ENCODE measurements around the gene AK6. TPM values are rescaled to one million over a fixed set of nuclear protein-coding genes. Genes with fewer than 3 reads are reported as not detected.

Gene AK6
- 10 to 100 TPM; 25.3 to 31.4 TPM for total RNA-seq
- 10 to 100 TPM; 75.1 to 90.3 TPM for polyA plus RNA-seq

DNA sequence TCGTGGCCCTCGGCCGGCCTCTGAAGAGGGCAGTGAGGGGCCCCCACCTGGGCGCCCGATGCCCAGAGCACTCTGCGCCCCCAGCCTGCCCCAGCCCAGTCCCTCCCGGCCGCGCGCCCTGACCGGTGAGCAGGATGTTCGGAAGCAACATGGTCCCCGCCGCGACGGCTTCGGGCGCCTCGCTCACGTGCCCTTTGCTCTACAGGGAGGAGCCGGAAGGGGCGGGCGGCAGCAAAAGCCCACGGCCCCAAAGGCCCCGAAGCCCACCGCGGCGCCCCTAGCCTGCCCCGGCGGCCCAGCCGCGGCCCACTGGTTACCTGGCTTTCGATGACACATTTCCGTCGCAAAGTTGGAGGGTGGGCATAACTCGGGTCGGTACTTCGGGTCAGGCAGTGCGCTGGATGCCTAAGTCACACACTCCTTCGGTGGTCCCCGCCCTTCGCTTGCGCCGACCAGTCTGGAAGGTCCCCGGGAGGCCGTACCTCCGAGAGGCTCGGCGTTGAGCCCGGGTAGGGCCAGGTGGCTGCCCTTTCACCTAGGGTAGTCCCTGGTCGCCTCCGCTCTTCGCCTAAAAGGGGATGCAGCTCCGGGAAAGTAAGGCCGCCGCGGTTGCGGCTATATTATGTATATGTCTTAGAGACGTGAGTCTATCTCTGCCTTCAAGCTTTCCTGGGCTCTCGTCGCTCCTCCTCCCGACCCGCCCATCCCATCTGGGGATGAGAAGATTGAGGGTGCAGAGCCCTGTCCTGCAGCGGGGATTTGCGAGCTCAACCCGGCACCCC, at the start of gene AK6, which contains the start of the genes RAD17 and TAF9:
Gene AK6 (minus strand): TSS at position 181 of the 782 bp plus-strand sequence. CDS start 30 bp downstream, at position 151.
Gene RAD17 (plus strand): TSS at position 479 of the 782 bp plus-strand sequence. CDS start 2,391 bp downstream, outside the sequence.
Gene TAF9 (minus strand): TSS at position 181 of the 782 bp plus-strand sequence. CDS start 3,783 bp downstream, outside the sequence.
- H3K27me3 Mint-ChIP-seq = no peaks in the 10 kb centered on the region
- DNase-seq = peak; percentile 94 to 98 (median 96)
- peaks cover 10% of the 10 kb centered on the region for H3K36me3 ChIP-seq (ENCODE audit: insufficient read depth, low read length)
- peak within 1 kb of the TSS; percentile 99 to 100 (median 99) for H3K27ac Mint-ChIP-seq
- no peaks in the 10 kb centered on the region for H3K27me3 ChIP-seq (ENCODE audit: insufficient read depth, low read length)
- ChIA-PET POLR2A (ENCODE audit: partially characterized antibody) (interaction anchor here (0.9 to 1.2 kb wide), 9 partner anchors 10 to 276 kb away, joined by 3 to 11 read pairs (median 4); partner anchors contain the start of genes CCDC125, CDK7 and SLC30A5), CTCF (ENCODE audit: partially characterized antibody) (interaction anchor here (0.7 to 1.7 kb wide), 4 partner anchors 35 to 327 kb away, joined by 3 to 8 read pairs (median 6); partner anchors contain the start of genes CCDC125 and SLC30A5)
- peak within 1 kb of the TSS; percentile 95 to 99 (median 98) for H3K4me3 Mint-ChIP-seq
- no peaks in the 10 kb centered on the region for H3K9me3 ChIP-seq (ENCODE audit: control insufficient read depth in 1 of 2, low read length in 2 of 2)
- intact Hi-C loops (cut with micrococcal nuclease) = loop anchor here (1.0 to 10.0 kb wide), 6 partner anchors 37 to 1155 kb away; partner anchors contain the start of genes CCDC125, CCNB1, CDK7 and PIK3R1
- H3K4me1 ChIP-seq (ENCODE audit: insufficient read depth, low read length) = peaks cover 29% of the 10 kb centered on the region
- H3K27ac ChIP-seq (ENCODE audit: low read depth, low read length) = peak within 1 kb of the TSS; percentile 99
- peak within 1 kb of the TSS; percentile 67 to 75 for H3K4me3 ChIP-seq (ENCODE audit: low read length in 2 of 2)
- peaks cover 24 to 67% (median 46%) of the 10 kb centered on the region in 4 donors for H3K4me1 Mint-ChIP-seq
- peaks cover 0 to 2% (median 0%) of the 10 kb centered on the region in 8 donors for H3K9me3 Mint-ChIP-seq
- H3K36me3 Mint-ChIP-seq = peaks cover 16 to 43% of the 10 kb centered on the region in 2 donors

DNA sequence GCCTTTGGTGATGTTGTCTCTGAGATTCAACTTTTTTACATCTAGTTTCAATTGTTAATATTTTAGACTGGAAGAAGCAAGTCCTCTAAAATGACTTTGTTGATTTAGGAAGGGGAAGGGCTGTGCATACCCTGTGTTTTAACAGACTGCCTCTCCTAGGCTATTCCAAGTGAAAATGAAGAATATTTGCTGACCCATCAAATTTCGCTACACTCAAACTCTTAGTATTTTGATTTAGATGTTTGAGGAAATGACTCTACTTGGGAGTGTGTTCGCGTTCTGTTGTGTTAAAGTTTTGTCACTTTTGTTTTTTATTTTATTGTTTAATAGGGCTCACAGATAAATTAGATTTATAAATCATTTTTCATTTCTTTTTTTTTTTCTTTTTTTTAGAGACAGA, 49.2 kb upstream of the AK6 start:
- intact Hi-C loops (cut with micrococcal nuclease) = loop anchor here (5.0 kb wide), 1 partner anchor 326 kb away; the partner anchor contains the start of gene SLC30A5
- POLR2A ChIA-PET (ENCODE audit: partially characterized antibody) = no interaction called here
- CTCF ChIA-PET (ENCODE audit: partially characterized antibody) = no interaction called here
- Histone ChIP-seq H3K4me1 (ENCODE audit: insufficient read depth, low read length) (peaks cover 4% of the 10 kb centered on the region), H3K27ac (ENCODE audit: low read depth, low read length) (no peak overlapping the region), H3K36me3 (ENCODE audit: insufficient read depth, low read length) (no peaks in the 10 kb centered on the region), H3K9me3 (ENCODE audit: control insufficient read depth in 1 of 2, low read length in 2 of 2) (no peaks in the 10 kb centered on the region), H3K27me3 (ENCODE audit: insufficient read depth, low read length) (no peaks in the 10 kb centered on the region), H3K4me3 (ENCODE audit: low read length in 2 of 2) (no peak overlapping the region)
- no peak for DNase-seq
- Mint-ChIP-seq H3K4me3 (no peak overlapping the region), H3K9me3 (peaks cover 0 to 9% (median 0%) of the 10 kb centered on the region in 8 donors), H3K27ac (no peak overlapping the region), H3K36me3 (peaks cover 7 to 14% of the 10 kb centered on the region in 2 donors), H3K27me3 (no peaks in the 10 kb centered on the region), H3K4me1 (peaks cover 2 to 18% (median 13%) of the 10 kb centered on the region in 4 donors)

DNA sequence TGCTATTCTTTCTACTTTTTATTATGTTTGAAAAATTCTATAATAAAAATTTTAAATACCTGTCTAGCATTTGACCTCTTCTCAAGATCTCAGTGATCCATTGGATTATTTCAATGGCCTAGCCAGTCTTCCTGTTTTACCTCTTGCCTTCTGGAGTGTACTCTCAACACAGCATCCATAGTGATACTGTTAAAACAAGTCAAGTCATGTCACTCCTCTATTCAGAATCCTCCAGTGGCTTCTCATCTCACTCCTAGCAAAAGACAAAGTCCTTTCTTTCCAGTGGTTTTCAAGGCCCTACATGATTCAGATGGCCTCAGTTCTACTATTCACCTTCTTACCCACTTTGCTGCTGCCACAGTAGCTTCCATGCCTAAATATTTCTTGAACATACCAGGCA, 47.4 kb upstream of the AK6 start:
- Mint-ChIP-seq H3K27ac (peak overlapping the region in 2 of 7 donors; percentile 24 to 69), H3K36me3 (peaks cover 7 to 10% of the 10 kb centered on the region in 2 donors), H3K27me3 (no peaks in the 10 kb centered on the region), H3K4me1 (peaks cover 2 to 18% (median 13%) of the 10 kb centered on the region in 4 donors), H3K9me3 (no peaks in the 10 kb centered on the region), H3K4me3 (peak overlapping the region in 6 of 8 donors; percentile 2 to 78 (median 51))
- no peak for DNase-seq
- Histone ChIP-seq H3K4me1 (ENCODE audit: insufficient read depth, low read length) (peaks cover 4% of the 10 kb centered on the region), H3K36me3 (ENCODE audit: insufficient read depth, low read length) (no peaks in the 10 kb centered on the region), H3K27ac (ENCODE audit: low read depth, low read length) (no peak overlapping the region), H3K4me3 (ENCODE audit: low read length in 2 of 2) (no peak overlapping the region), H3K9me3 (ENCODE audit: control insufficient read depth in 1 of 2, low read length in 2 of 2) (no peaks in the 10 kb centered on the region), H3K27me3 (ENCODE audit: insufficient read depth, low read length) (no peaks in the 10 kb centered on the region)
- POLR2A ChIA-PET (ENCODE audit: partially characterized antibody) = no interaction called here
- intact Hi-C loops (cut with micrococcal nuclease) = loop anchor here (5.0 kb wide), 1 partner anchor 324 kb away; the partner anchor contains the start of gene SLC30A5
- CTCF ChIA-PET (ENCODE audit: partially characterized antibody) = no interaction called here

DNA sequence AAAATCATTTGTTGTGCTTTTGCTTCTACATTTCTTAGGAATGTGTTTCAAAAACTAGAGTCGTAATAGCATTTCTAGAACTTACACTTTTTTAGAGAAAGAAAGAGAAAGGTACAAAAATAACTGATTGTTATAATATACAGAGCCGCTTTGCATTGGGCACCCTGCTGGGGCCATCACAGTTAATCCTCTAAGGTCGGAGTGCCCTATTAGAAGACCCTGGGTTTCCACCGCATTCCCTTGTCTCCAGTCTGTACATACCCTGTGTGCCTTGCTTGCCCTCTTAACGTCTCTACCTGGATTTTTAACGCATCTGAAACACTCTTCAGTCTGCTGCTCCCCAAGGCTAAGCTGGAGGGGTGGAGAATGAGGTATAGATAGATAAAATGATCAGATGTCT, 46.9 kb upstream of the AK6 start:
- Histone ChIP-seq H3K4me3 (ENCODE audit: low read length in 2 of 2) (no peak overlapping the region), H3K4me1 (ENCODE audit: insufficient read depth, low read length) (peaks cover 4% of the 10 kb centered on the region), H3K27me3 (ENCODE audit: insufficient read depth, low read length) (no peaks in the 10 kb centered on the region), H3K36me3 (ENCODE audit: insufficient read depth, low read length) (no peaks in the 10 kb centered on the region), H3K27ac (ENCODE audit: low read depth, low read length) (no peak overlapping the region), H3K9me3 (ENCODE audit: control insufficient read depth in 1 of 2, low read length in 2 of 2) (no peaks in the 10 kb centered on the region)
- ChIA-PET CTCF (ENCODE audit: partially characterized antibody) (no interaction called here), POLR2A (ENCODE audit: partially characterized antibody) (no interaction called here)
- peaks cover 12 to 15% of the 10 kb centered on the region in 2 donors for H3K36me3 Mint-ChIP-seq
- H3K27ac Mint-ChIP-seq = peak overlapping the region in 4 of 7 donors; percentile 36 to 69 (median 58)
- H3K9me3 Mint-ChIP-seq = no peaks in the 10 kb centered on the region
- peaks cover 2 to 18% (median 13%) of the 10 kb centered on the region in 4 donors for H3K4me1 Mint-ChIP-seq
- intact Hi-C loops (cut with micrococcal nuclease) = loop anchor here (5.0 kb wide), 1 partner anchor 324 kb away; the partner anchor contains the start of gene SLC30A5
- peak overlapping the region; percentile 74 to 84 (median 78) for H3K4me3 Mint-ChIP-seq
- no peaks in the 10 kb centered on the region for H3K27me3 Mint-ChIP-seq
- no peak for DNase-seq

DNA sequence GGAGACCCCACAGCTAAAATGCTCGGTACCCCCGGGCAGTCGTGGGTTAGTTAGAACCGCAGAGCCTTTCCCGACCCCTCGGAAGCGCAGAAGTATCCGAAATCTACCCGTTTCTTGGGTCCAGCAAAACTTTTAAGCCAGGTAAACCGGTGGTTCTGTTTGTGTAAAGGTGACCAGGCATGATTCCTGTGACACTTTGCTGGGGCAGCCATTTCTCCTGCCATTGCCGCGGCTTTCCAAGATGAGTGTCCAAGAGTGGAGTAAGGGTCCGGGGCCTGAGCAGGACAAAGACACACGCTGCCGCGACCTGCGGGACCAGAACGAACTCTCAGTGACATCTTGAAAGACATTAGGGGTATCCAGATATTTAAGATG, 46.3 kb upstream of the AK6 start:
- Mint-ChIP-seq H3K4me1 (peaks cover 2 to 18% (median 13%) of the 10 kb centered on the region in 4 donors), H3K4me3 (peak overlapping the region; percentile 74 to 84 (median 78)), H3K27me3 (no peaks in the 10 kb centered on the region), H3K27ac (peak overlapping the region in 3 of 7 donors; percentile 42 to 61 (median 46)), H3K36me3 (peaks cover 13 to 15% of the 10 kb centered on the region in 2 donors), H3K9me3 (no peaks in the 10 kb centered on the region)
- ChIA-PET POLR2A (ENCODE audit: partially characterized antibody) (no interaction called here), CTCF (ENCODE audit: partially characterized antibody) (no interaction called here)
- no peak for DNase-seq
- Histone ChIP-seq H3K4me3 (ENCODE audit: low read length in 2 of 2) (peak overlapping the region; percentile 47 to 53), H3K27me3 (ENCODE audit: insufficient read depth, low read length) (no peaks in the 10 kb centered on the region), H3K9me3 (ENCODE audit: control insufficient read depth in 1 of 2, low read length in 2 of 2) (no peaks in the 10 kb centered on the region), H3K27ac (ENCODE audit: low read depth, low read length) (peak overlapping the region; percentile 43), H3K4me1 (ENCODE audit: insufficient read depth, low read length) (peaks cover 4% of the 10 kb centered on the region), H3K36me3 (ENCODE audit: insufficient read depth, low read length) (no peaks in the 10 kb centered on the region)
- intact Hi-C loops (cut with micrococcal nuclease) = loop anchor here (5.0 kb wide), 1 partner anchor 323 kb away; the partner anchor contains the start of gene SLC30A5

DNA sequence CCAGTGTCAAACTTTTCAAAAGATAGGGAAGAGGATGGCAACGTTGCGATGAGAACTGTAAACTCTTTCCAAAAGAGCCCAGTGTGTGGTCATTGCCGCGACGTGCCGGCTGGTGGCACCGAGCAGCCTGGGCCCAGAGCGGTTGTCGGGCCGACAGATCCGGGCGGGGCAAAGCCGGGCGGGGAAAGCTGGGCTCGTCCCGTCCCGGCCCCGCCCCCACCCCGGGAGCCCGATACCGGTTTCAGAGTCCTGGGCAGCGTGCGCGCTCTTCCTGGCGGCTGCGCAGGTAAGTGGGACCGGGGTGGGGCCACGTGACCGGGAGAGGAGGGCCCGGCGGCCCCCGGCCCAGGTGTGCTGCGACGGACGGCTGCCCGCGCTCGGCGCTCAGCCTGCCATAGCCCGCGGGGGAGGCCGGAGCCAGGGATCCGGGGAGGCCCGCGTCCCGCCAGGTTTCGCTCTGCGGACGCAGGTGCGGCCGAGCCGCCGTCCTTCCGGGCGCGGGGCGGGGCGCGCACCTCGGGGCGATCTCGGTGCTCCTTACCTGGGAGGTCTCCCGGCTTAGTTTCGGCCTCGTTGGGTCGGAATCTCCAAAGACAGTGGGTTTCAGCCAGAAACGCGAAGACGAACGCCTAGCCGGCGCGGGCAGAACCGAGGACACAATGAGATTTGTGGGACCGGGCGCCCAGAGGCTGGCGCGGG, 45.7 kb upstream of the AK6 start, which contains the start of gene MARVELD2:
Gene MARVELD2 (plus strand): TSS at position 232 of the 699 bp plus-strand sequence. CDS start 4,270 bp downstream, outside the sequence.
- Histone ChIP-seq H3K4me3 (ENCODE audit: low read length in 2 of 2) (peak within 1 kb of the TSS; percentile 47 to 53), H3K27me3 (ENCODE audit: insufficient read depth, low read length) (no peaks in the 10 kb centered on the region), H3K27ac (ENCODE audit: low read depth, low read length) (peak within 1 kb of the TSS; percentile 43), H3K9me3 (ENCODE audit: control insufficient read depth in 1 of 2, low read length in 2 of 2) (no peaks in the 10 kb centered on the region), H3K4me1 (ENCODE audit: insufficient read depth, low read length) (peaks cover 4% of the 10 kb centered on the region), H3K36me3 (ENCODE audit: insufficient read depth, low read length) (peaks cover 3% of the 10 kb centered on the region)
- H3K27ac Mint-ChIP-seq = peak within 1 kb of the TSS; percentile 42 to 83 (median 74)
- no peaks in the 10 kb centered on the region for H3K27me3 Mint-ChIP-seq
- H3K36me3 Mint-ChIP-seq = peaks cover 15 to 18% of the 10 kb centered on the region in 2 donors
- peak; percentile 17 to 58 (median 29) for DNase-seq
- H3K4me3 Mint-ChIP-seq = peak within 1 kb of the TSS; percentile 74 to 84 (median 78)
- POLR2A ChIA-PET (ENCODE audit: partially characterized antibody) = no interaction called here
- CTCF ChIA-PET (ENCODE audit: partially characterized antibody) = no interaction called here
- no peaks in the 10 kb centered on the region for H3K9me3 Mint-ChIP-seq
- H3K4me1 Mint-ChIP-seq = peaks cover 2 to 18% (median 12%) of the 10 kb centered on the region in 4 donors
- intact Hi-C loops (cut with micrococcal nuclease) = loop anchor here (5.0 kb wide), 1 partner anchor 323 kb away; the partner anchor contains the start of gene SLC30A5
